Left hindlimb (tissue), 1 donor: Measurements from ENCODE around the gene RUNX2.
"Not testable (repeated sequence)": the region's sequence is repeated elsewhere in the genome, so short reads cannot be mapped to it uniquely, and the experiment has no call there.

Source experiments
- DNase-seq: peaks from one replicate; pipeline ENCODE4 v3.0.0-alpha.2; 2018

RUNX2 gene

GRCh38 chr6:45532721-45533210, 204.6 kb downstream of the RUNX2 start:
- DNase-seq, result no peak

- DNase-seq, result no peak
Observed at GRCh38 chr6:45533386-45533785, 205.3 kb downstream of the RUNX2 start.

GRCh38 chr6:45535933-45536332, 207.8 kb downstream of the RUNX2 start:
- no peak for DNase-seq

GRCh38 chr6:45537539-45537938, 209.4 kb downstream of the RUNX2 start:
- DNase-seq, result no peak

GRCh38 chr6:45538641-45539547, 210.8 kb downstream of the RUNX2 start:
- peak; percentile 84 for DNase-seq

- DNase-seq, result no peak
Observed at GRCh38 chr6:45540375-45540920, 212.3 kb downstream of the RUNX2 start.

GRCh38 chr6:45541934-45542333, 213.8 kb downstream of the RUNX2 start:
- DNase-seq, result no peak

GRCh38 chr6:45543298-45544235, 215.4 kb downstream of the RUNX2 start:
- no peak for DNase-seq

- no peak for DNase-seq
Observed at GRCh38 chr6:45545416-45545815, 217.3 kb downstream of the RUNX2 start.

- DNase-seq, result no peak
Observed at GRCh38 chr6:45548657-45549515, 220.8 kb downstream of the RUNX2 start.

- no peak for DNase-seq
Observed at GRCh38 chr6:45552536-45552935, 224.4 kb downstream of the RUNX2 start.

GRCh38 chr6:45553730-45554344, 225.7 kb downstream of the RUNX2 start:
- no peak for DNase-seq

- DNase-seq, result no peak
Observed at GRCh38 chr6:45554591-45554990, 226.5 kb downstream of the RUNX2 start.

GRCh38 chr6:45555981-45556771, 228.0 kb downstream of the RUNX2 start:
- peak; percentile 50 for DNase-seq

GRCh38 chr6:45556828-45557227, 228.7 kb downstream of the RUNX2 start:
- no peak for DNase-seq

GRCh38 chr6:45557454-45557853, 229.3 kb downstream of the RUNX2 start:
- DNase-seq, result no peak

- no peak for DNase-seq
Observed at GRCh38 chr6:45558858-45559257, 230.7 kb downstream of the RUNX2 start.

- not testable (repeated sequence) for DNase-seq
Observed at GRCh38 chr6:45560321-45560820, 232.2 kb downstream of the RUNX2 start.

- DNase-seq, result no peak
Observed at GRCh38 chr6:45562171-45562570, 234.0 kb downstream of the RUNX2 start.

- DNase-seq, result peak; percentile 65
Observed at GRCh38 chr6:45563041-45563440, 234.9 kb downstream of the RUNX2 start.

- DNase-seq, result no peak
Observed at GRCh38 chr6:45563844-45564243, 235.7 kb downstream of the RUNX2 start.
